HT-29 (cell line): ENCODE measurements around the gene OR52E2. TPM values are rescaled to one million over a fixed set of nuclear protein-coding genes. Genes with fewer than 3 reads are reported as not detected.
"Not testable (repeated sequence)": the region's sequence is repeated elsewhere in the genome, so short reads cannot be mapped to it uniquely, and the experiment has no call there.

Source experiments
- DNase-seq: peaks from one replicate; pipeline ENCODE4 v3.0.0-alpha.2; 2015; ENCODE audit warnings: low spot score
- total RNA-seq: library from RNA; depleted of rRNA; stranded (reverse); fragments of >200 nt; shearing (Covaris generic); gene quantifications from 2 replicates; pipeline ENCODE4 v1.2.3, GENCODE V29; 2014; rRNA removed

The OR52E2 gene
- not detected in 2 replicates for total RNA-seq

DNA sequence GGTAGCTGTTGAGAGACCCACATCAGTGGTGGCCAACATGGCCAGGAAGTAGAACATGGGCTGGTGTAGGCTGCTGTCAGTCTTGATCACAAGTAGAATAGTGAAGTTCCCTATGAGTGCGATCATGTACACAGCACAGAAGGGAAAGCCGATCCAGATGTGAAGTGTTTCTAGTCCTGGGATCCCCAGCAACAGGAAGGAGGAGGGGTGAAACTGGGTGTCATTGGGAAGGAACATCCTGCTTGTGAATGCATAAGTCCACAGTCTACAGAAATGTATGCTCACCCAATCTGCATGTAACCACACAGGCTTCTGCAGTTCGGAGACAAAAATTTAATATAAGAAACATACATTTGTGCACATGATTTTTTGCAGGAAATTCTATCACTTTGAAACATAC lies at the start of gene OR52E2:
OR52E2 (minus strand) TSS at position 237 of the 400 bp plus-strand sequence; CDS start at position 237, 0 bp downstream.
- DNase-seq, result no peak

DNA sequence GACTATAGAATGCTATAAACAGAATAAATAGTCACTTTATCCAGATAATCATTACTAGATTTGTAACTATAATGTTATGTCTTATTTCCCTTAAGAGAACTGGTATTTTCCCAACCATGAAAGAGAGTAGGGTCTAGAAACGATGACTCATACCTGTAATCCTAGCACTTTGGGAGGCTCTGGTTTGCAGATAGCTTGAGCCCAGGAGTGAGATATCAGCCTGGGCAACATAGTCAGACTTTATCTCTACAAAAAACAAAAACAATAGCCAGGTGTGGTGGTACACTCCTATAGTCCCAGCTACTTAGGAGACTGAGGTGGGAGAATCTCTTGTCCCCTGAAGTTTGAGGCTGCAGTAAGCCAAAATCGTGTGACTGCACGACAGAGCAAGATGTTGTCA lies 47.9 kb upstream of the OR52E2 start:
- DNase-seq, result no peak

DNA sequence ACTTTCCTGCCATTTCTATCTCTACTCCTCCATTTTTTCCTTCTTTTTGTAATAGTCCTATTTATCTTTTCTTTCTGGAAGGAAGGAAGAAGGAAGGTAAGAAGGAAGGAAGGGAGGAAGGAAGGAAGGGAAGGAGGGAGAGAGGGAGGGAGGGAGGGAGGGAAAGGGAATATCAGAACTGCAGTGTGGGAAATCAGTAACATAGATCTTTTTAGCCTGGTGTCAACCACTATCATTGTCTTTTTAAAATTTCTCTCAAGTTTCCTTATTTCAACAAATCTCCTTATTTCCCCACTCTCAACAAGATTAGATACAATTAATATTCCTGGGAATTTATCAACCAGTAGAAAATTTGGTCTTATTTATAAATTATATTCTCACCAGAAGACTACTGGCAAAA lies 43.6 kb upstream of the OR52E2 start:
- DNase-seq, result no peak

DNA sequence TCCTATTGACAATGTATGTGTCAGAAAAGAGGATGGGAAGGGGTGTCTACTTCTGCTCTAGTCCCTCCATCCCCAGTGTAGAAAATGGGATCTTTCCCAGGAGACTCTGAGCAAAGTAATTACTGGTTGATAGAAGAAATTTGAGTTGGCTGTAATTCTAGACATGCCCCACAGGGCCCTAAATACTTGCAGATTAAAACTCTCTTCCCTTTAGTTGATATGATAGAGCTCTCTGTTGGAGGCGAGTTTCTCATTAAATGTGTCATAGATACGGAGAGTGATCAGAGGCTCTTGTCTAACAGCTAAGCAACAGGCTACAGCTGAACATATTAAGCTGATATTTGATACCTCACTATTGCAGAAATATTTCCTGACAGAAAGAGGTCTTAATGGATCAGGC lies 42.8 kb upstream of the OR52E2 start:
- no peak for DNase-seq

DNA sequence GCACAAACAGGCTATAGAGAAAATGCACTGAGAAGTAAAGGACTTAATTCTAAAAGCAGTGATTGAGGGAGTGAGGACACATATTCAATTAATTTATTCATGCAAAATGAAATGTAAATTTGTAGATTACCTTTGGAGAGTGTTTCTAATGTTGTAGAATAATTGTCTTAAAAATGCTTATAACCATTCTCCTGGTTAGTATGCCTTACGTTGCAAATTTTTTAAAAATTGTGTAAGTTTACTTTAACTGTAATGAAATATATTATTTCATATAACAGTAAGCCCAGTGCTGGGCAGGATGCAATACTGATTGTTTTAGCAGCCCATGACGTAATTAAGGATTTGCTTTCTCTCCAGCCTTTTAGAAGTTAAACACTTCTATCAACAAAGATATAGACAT lies 36.6 kb upstream of the OR52E2 start:
- no peak for DNase-seq

DNA sequence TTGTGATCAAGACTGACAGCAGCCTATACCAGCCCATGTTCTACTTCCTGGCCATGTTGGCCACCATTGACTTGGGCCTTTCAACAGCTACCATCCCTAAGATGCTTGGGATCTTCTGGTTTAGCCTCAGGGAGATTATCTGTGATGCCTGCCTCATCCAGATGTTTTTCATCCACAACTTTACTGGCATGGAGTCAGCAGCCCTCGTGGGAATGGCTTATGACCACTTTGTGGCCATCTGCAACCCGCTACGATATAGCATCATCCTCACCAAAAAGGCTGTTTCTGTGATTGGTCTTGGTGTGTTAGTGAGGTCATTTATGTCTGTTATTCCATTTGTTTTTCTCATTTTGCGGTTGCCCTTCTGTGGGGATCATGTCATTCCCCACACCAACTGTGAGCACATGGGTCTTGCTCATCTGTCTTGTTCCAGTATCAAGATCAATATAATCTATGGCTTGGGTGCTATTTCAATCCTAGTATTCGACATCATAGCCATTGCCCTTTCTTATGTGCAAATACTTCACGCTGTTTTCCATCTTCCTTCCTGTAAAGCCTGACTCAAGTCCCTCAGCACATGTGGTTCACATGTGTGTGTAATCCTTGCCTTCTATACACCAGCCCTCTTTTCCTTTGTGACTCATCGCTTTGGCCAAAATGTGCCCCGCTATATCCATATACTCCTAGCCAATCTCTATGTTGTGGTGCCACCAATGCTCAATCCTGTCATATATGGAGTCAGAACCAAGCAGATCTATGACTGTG lies 33.6 kb upstream of the OR52E2 start:
- DNase-seq, result no peak

DNA sequence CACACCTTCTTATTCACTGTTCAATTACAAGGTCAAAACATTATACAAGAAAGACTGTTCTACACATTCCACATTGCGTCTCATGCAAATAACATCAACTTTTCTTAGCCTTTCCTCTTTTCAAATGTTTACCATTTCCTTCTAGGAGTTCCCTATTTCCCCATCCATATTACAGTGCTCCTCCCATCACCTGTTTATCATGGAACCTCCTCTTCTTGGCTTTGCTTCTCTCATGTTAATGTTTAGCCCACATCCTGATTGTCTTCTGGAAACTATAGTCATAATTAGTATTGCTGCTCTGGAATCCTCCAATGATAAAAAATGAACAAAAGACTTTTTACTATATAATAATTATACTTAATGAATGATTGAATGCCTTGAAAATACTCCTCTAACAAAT lies 31.2 kb upstream of the OR52E2 start:
- peak; percentile 7 for DNase-seq

DNA sequence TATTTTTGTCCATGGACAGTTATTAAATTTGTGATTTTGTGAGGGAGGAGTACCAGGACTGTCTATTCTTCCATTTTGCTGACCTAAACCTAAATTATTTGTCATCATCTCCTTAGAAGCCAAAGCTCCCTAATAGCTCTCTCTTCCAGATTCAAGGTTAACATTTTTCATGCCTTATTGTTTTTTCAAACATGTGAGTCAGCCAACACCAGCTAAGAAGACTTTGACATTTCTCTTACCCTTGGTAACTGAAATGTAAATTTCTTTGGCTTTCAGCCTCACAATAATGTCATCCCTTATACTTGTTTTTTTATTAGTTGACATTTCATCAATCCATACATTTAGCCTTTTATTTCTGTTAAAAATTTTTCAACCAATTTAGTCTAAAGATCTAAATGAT lies 29.1 kb upstream of the OR52E2 start:
- no peak for DNase-seq

DNA sequence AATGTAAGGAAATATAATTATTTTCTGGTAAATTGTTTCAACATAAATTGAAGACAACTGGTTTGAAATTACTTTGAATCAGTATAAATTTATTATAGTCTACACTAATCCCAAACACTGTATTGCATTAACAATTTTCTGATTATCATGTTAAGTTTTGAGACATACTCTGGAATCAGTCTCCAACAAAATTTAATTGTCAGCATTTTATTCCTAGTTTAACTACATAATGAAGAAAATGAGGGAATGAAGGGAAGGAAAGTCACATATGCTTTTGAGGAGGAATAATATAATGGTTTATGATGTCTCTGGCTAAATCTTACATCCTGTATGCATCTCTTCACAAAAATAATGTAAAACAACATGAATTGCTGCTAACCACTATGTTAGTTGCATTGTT lies 24.2 kb upstream of the OR52E2 start:
- no peak for DNase-seq

DNA sequence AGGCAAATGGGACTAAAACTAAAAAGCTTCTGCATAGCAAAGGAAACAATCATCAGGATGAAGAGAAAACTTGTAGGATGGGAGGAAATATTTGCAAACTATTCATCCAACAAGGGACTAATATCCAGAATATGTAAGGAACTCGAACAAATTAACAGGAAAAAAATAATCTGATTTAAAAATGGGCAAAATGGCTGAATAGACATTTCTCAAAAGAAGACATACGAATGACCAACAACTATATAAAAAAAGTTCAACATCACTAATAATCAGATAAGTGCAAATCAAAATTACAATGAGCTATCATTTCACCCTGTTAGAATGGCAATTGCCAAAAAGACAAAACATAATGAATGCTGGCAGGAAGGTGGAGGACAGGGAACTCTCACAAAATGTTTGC lies 22.0 kb upstream of the OR52E2 start:
- DNase-seq, result no peak

DNA sequence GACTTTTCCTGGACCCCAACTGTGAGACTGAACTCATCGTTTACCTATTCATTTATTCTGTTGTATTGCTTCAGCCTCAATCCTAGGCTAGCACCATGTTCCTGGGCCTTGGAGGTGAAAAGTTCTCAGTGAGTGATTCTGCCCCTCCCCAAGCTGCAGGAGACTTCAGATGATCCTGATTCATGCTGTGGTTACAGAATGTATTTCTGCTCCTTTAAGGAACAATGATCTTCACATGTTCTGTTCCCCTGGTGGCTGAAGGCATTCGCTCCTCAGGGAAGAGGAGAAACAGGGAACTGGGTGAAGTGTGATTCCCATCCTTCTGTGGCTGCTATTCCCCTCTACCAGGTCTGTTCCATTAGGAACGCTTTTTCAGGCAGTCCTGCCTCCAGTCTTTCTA lies 12.4 kb upstream of the OR52E2 start:
- DNase-seq, result no peak

DNA sequence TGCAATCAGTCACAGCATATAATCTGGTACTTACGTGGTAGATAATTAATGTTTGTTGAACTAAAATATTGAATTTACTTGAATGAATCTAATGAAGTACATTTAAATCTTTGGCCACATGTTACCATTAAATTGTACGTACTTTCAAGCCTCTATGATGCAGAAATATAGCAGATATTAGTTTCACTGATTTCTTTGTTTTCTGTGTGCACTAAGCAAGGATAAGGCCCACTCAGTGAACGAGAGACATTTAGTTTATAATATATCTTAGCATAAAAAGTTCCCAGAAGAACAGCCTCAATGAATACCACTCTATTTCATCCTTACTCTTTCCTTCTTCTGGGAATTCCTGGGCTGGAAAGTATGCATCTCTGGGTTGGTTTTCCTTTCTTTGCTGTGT lies 9.8 kb upstream of the OR52E2 start, which contains the start of gene OR52E1:
OR52E1 (plus strand) TSS at position 301 of the 400 bp plus-strand sequence.
- no peak for DNase-seq

DNA sequence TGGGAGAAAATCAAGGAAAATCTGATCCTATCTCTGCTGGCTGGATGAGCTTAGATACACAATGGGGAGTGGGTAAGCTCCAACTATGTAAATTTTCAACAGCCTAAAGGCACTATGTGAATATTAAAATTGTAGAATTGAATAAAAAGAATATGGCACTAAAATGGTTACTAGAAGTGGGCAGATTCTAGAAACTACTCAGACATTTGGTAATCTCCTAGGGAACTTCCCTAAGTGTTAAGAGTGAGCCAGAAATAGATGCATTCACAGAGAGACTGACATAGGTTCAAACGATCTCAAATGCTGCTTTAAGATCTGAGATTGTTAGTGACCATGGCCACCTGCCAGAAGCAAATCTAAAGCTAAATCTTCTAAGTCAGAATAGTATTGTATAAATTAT lies 5.6 kb upstream of the OR52E2 start:
- DNase-seq, result no peak

DNA sequence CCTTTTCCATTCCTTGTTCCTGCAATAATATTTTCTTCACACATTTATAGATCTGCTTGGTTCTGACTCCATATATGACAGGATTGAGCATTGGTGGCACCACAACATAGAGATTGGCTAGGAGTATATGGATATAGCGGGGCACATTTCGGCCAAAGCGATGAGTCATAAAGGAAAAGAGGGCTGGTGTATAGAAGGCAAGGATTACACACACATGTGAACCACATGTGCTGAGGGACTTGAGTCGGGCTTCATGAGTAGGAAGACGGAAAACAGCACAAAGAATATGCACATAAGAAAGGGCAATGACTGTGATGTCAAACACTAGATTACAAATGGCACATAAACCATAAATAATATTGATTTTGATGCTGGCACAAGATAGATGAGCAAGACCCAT lies 748 bp downstream of the OR52E2 start:
- DNase-seq, result not testable (repeated sequence)

DNA sequence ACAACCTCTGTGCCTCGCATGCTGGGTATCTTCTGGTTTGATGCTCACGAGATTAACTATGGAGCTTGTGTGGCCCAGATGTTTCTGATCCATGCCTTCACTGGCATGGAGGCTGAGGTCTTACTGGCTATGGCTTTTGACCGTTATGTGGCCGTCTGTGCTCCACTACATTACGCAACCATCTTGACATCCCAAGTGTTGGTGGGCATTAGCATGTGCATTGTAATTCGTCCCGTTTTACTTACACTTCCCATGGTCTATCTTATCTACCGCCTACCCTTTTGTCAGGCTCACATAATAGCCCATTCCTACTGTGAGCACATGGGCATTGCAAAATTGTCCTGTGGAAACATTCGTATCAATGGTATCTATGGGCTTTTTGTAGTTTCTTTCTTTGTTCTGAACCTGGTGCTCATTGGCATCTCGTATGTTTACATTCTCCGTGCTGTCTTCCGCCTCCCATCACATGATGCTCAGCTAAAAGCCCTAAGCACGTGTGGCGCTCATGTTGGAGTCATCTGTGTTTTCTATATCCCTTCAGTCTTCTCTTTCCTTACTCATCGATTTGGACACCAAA lies 12.6 kb downstream of the OR52E2 start:
- DNase-seq, result no peak

DNA sequence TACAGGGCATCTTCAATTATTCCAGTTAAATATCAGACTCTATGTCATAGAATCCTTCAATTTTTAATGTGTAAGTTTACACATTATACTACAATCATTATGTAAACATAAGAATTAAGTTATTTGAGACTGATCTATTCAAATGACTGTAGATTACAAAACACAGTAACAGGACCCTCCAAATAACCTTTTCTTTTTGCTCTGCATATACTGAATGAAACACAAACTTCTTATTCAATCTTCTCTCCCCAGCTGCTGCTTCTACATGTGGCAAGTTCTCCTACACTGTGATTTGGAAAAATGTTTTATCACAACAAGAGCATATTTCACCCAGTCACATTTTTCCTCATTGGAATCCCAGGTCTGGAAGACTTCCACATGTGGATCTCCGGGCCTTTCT lies 13.2 kb downstream of the OR52E2 start, which contains the start of gene OR52J3:
OR52J3 (plus strand) TSS at position 301 of the 400 bp plus-strand sequence; CDS start at position 301, 0 bp downstream.
- DNase-seq, result no peak

DNA sequence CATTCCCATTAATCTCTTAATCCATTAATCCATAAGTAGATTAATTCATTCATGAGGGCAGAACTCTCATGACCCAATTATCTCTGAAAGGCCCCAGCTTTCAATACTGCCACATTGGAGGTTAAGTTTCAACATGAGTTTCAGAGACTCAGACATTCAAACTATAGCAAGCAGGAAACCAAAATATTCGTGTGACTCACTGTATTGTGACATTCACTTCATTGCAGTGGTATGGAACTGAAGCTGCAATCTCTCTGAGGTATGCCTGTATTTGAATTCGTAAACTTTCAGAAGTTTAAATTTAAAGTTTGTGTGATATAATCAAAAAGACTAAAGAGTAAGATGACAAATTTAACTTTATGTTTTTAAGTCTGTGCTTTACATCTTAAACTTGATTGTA lies 16.0 kb downstream of the OR52E2 start:
- no peak for DNase-seq

DNA sequence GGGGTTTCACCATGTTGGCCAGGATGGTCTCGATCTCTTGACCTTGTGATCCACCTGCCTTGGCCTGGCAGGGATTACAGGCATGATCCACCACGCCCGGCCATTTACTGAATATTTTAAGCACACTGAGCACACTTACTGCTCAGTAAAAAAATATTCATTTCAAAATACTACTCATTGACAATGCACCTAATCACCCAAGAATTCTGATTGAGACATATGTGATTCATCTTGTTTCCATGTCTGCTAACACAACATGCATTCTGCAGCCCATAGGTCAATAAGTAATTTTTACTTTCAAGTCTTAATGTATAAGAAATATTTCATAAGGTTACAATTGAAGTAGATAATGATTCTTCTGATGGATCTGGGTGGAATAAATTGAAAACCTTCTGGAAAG lies 17.3 kb downstream of the OR52E2 start:
- no peak for DNase-seq

DNA sequence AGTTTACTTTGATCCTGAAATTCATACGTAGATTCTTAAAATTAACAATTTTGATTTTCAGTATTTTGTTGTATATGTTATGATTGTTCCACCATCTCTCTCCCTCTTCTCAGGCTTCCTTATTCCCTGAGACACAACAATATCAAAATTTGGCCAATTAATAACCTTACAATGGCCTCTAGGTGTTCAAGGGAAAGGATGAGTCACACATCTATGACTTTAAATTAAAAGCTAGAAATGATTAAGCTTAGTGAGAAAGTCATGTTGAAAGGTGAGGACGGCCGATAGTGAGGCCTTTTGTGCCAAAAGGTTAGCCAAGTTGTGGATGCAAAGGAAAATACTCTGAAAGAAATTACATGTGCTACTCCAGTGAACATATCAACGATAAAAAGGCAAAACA lies 18.6 kb downstream of the OR52E2 start:
- DNase-seq, result no peak

DNA sequence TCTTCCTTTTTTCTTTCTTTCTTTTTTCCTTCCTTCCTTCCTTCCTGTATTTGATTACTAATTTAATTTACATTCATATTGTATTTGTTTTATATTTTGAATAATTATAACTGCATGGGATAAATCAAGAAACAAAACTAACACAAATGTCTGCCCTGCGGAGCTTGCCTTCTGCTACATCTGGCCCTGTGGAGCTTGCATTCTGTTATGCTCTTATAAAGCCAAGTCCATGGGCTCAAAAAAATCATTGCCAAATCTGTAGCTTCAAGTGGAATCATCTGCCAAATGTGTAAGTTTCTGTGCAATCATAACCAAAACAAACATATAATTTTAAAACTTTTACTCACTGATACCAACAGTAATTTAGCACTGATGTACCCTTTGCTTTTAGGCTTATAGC lies 21.1 kb downstream of the OR52E2 start:
- no peak for DNase-seq

DNA sequence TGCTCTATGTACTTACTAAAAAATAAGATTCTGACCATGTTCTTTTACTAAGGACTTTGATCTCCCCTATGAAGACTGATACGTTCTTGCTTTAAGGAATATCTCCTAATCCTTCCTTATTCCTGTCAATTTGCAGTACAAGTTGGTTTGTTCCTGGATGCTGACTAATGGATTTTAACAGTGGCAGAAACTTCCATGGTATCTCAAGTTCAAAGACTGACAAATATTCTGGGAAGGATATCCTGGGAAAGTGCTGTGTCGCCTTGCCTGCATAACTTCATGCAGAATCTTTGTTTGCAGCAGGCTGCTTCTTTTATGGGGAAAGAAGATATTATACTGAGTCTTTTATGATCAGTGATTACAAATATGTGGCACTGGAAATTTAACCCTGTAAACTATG lies 21.5 kb downstream of the OR52E2 start:
- DNase-seq, result no peak

DNA sequence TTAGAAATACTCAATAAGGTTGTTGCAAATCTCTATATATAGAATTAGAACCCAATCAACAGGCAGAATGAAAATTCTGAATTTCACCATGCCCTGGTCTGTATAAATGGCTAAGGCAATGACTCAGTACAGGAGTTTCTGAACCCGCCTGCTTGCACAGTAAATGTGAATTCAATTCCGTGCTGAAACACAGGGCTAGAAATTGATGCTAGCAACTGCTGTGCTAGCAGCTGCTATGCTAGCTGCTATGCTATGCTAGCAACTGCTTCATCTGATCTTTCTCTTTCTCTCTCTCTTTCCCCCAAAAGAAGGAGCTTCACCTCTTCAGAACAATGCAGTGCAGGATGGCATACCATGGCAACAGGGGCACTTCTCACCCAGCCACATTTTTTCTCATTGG lies 22.8 kb downstream of the OR52E2 start:
- DNase-seq, result no peak

DNA sequence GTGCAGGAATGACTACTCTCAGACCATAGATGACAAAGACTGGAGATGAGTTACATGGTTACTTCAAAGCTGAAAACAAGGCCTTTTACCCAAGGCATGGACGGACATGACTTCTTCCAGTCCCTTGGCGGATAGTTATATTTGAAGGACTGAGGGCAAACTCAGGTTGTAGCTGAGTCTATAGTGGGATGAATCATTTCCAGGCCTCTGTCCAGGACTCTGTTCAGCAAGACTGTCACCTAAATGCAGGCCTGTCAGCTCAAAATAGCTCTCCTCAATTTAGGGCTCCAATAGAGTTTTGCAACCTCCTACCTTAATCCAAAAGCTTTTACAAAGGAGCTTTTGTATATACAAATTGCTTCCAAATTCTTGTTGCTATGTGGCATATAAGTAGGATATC lies 37.4 kb downstream of the OR52E2 start:
- no peak for DNase-seq
